Measurements from ENCODE around the gene POLR2A. TPM values are rescaled to one million over a fixed set of nuclear protein-coding genes. Genes with fewer than 3 reads are reported as not detected.

POLR2A gene
- total and polyA plus RNA-seq, 2 of the 4 experiments (the other 2 are of a cell fraction) = 54.0 to 56.6 TPM

- Histone ChIP-seq H2BK5ac (ENCODE audit: low read depth, low read length, poor library complexity, severe bottlenecking) (peak within 1 kb of the TSS; percentile 18), H3K4me2 (ENCODE audit: low read depth, low read length) (peak within 1 kb of the TSS; percentile 97), H3K56ac (ENCODE audit: extremely low read depth, insufficient read depth, low read length) (no peak within 1 kb of the TSS), H3K9me3 (ENCODE audit: control insufficient read depth, insufficient read depth, low read length) (no peaks in the 10 kb centered on the region), H2BK20ac (ENCODE audit: low read depth, low read length) (no peak within 1 kb of the TSS), H4K8ac (ENCODE audit: low read depth in 2 of 2, low read length in 2 of 2) (peak within 1 kb of the TSS; percentile 71 to 88), H3K36me3 (ENCODE audit: control insufficient read depth, insufficient read depth, low read length) (peaks cover 4% of the 10 kb centered on the region; the same call in 1 of the 2 replicates), H4K20me1 (ENCODE audit: insufficient read depth, low read length) (no peaks in the 10 kb centered on the region), H2AK9ac (replicated peaks; ENCODE audit: low read depth, low read length, poor library complexity) (peak within 1 kb of the TSS; percentile 97), H4K5ac (ENCODE audit: low read depth, low read length) (peak within 1 kb of the TSS; percentile 92), H3K4me3 (ENCODE audit: insufficient read depth, low read depth, low read length) (peak within 1 kb of the TSS; percentile 67), H3K27ac (ENCODE audit: insufficient read depth, low read length) (peak within 1 kb of the TSS; percentile 38), H2BK120ac (ENCODE audit: low read depth, low read length) (peak within 1 kb of the TSS; percentile 54), H3K4me1 (ENCODE audit: control insufficient read depth, insufficient read depth, low read length) (peaks cover 8% of the 10 kb centered on the region), H3K23ac (ENCODE audit: low read depth, low read length) (peak within 1 kb of the TSS; percentile 51), H3K9me1 (ENCODE audit: insufficient read depth, low read length) (peaks cover 5% of the 10 kb centered on the region; the same call in 1 of the 2 replicates), H3K79me1 (ENCODE audit: low read depth in 1 of 2, low read length in 2 of 2) (peaks cover 0 to 13% of the 10 kb centered on the region in 2 experiments; a peak in 2 of 4 replicates), H2AFZ (replicated peaks; ENCODE audit: low read length, poor library complexity) (peak within 1 kb of the TSS; percentile 98), H2BK15ac (ENCODE audit: low read depth, low read length) (no peak within 1 kb of the TSS), H3K14ac (replicated peaks; ENCODE audit: low read depth, low read length) (peak within 1 kb of the TSS; percentile 58), H3K18ac (ENCODE audit: low read depth, low read length) (peak within 1 kb of the TSS; percentile 66), H3K4ac (ENCODE audit: low read depth, low read length) (peak within 1 kb of the TSS; percentile 93), H3K27me3 (ENCODE audit: control insufficient read depth, insufficient read depth, low read length) (no peaks in the 10 kb centered on the region), H2AK5ac (ENCODE audit: low read depth, low read length) (peak within 1 kb of the TSS; percentile 87), H4K91ac (ENCODE audit: insufficient read depth, low read depth, low read length) (peak within 1 kb of the TSS; percentile 63), H3K9ac (ENCODE audit: low read depth, low read length) (peak within 1 kb of the TSS; percentile 76)
- DNase-seq (peak; percentile 7), ATAC-seq (ENCODE audit: low read depth) (peak; percentile 90)
- ChIA-PET POLR2A (ENCODE audit: unreplicated experiment) (no interaction called here), CTCF (interaction anchor here (1.8 kb wide), 1 partner anchor 12 kb away, joined by 8 read pairs; no protein-coding TSS in a partner anchor)
- intact Hi-C loops (cut with micrococcal nuclease) = no loop called here
- no CpG with 5 or more reads among the region's 65 CpGs for WGBS, 2 experiments (ENCODE audit: extremely low coverage in 2 of 2, insufficient read length in 1 of 2)
- no TSS peak for BruUV-seq (replicated peaks)
- dilution Hi-C loops (cut with HindIII; ENCODE audit: low sequenced_read_pairs, unreplicated experiment) = no loop called here
- in situ Hi-C loops (cut with MboI; ENCODE audit: low sequenced_read_pairs) = loop anchor here (25.0 kb wide), 1 partner anchor 486 kb away; no protein-coding TSS in a partner anchor
- TF ChIP-seq RCOR1 (IDR thresholded peaks at IDR 0.05; ENCODE audit: insufficient replicate concordance, low read length) (no peak), MAFK (IDR thresholded peaks at IDR 0.05; ENCODE audit: low read depth, low read length) (no peak), CTCF (conservative IDR thresholded peaks at IDR 0.05; ENCODE audit: low read depth, low read length) (peak; percentile 15; the same call in 1 of the 2 replicates), FOS (IDR thresholded peaks at IDR 0.05; ENCODE audit: low read depth, low read length) (no peak), MAZ (IDR thresholded peaks at IDR 0.05; ENCODE audit: borderline replicate concordance, low read depth, low read length) (peak; percentile 5; the same call in 1 of the 2 replicates), POLR2A (IDR thresholded peaks at IDR 0.05; ENCODE audit: low read depth, low read length) (no peak), RFX5 (IDR thresholded peaks at IDR 0.05; ENCODE audit: low read depth, low read length) (no peak), BHLHE40 (IDR thresholded peaks at IDR 0.05; ENCODE audit: low read depth, low read length) (no peak)
Observed at GRCh38 chr17:7548585-7549400, 64.6 kb downstream of the POLR2A start, which contains the start of gene TNFSF12. Gene TNFSF12, plus strand, starts transcription at chr17:7549058. Its CDS starts 96 bp downstream, at chr17:7549154.
